ENCODE data around the gene CHI3L1.

The CHI3L1 gene

GRCh38 chr1:203217139-203217655 lies 30.7 kb upstream of the CHI3L1 start:
- Histone ChIP-seq H3K36me3 (ENCODE audit: control insufficient read depth, insufficient read depth, low read length) (no peaks in the 10 kb centered on the region), H3K27me3 (ENCODE audit: control insufficient read depth, insufficient read depth, low read length) (no peaks in the 10 kb centered on the region; the same call in 1 of the 2 replicates), H3K4me3 (ENCODE audit: low read depth, low read length) (no peak overlapping the region), H3K9ac (ENCODE audit: low read depth, low read length) (no peak overlapping the region), H3K4me1 (ENCODE audit: control insufficient read depth, insufficient read depth, low read length) (peaks cover 15% of the 10 kb centered on the region; the same call in 1 of the 2 replicates), H3K27ac (ENCODE audit: low read depth, low read length) (no peak overlapping the region), H3K9me3 (ENCODE audit: control insufficient read depth, insufficient read depth, low read length) (no peaks in the 10 kb centered on the region)

GRCh38 chr1:203216274-203217138 lies 30.0 kb upstream of the CHI3L1 start:
- H3K9me3 ChIP-seq (ENCODE audit: control insufficient read depth, insufficient read depth, low read length), result no peaks in the 10 kb centered on the region
- no peaks in the 10 kb centered on the region for H3K36me3 ChIP-seq (ENCODE audit: control insufficient read depth, insufficient read depth, low read length)
- peak overlapping the region; percentile 34; the same call in 1 of the 2 replicates for H3K4me3 ChIP-seq (ENCODE audit: low read depth, low read length)
- H3K27ac ChIP-seq (ENCODE audit: low read depth, low read length), result peak overlapping the region; percentile 8
- H3K9ac ChIP-seq (ENCODE audit: low read depth, low read length), result no peak overlapping the region
- H3K27me3 ChIP-seq (ENCODE audit: control insufficient read depth, insufficient read depth, low read length), result no peaks in the 10 kb centered on the region; the same call in 1 of the 2 replicates
- H3K4me1 ChIP-seq (ENCODE audit: control insufficient read depth, insufficient read depth, low read length), result peaks cover 15% of the 10 kb centered on the region; the same call in 1 of the 2 replicates

- Histone ChIP-seq H3K4me1 (ENCODE audit: control insufficient read depth, insufficient read depth, low read length) (peaks cover 15% of the 10 kb centered on the region; the same call in 1 of the 2 replicates), H3K36me3 (ENCODE audit: control insufficient read depth, insufficient read depth, low read length) (no peaks in the 10 kb centered on the region), H3K9me3 (ENCODE audit: control insufficient read depth, insufficient read depth, low read length) (no peaks in the 10 kb centered on the region), H3K9ac (ENCODE audit: low read depth, low read length) (no peak overlapping the region), H3K27ac (ENCODE audit: low read depth, low read length) (no peak overlapping the region), H3K27me3 (ENCODE audit: control insufficient read depth, insufficient read depth, low read length) (no peaks in the 10 kb centered on the region; the same call in 1 of the 2 replicates), H3K4me3 (ENCODE audit: low read depth, low read length) (no peak overlapping the region)
Observed at GRCh38 chr1:203215573-203215972, 29.1 kb upstream of the CHI3L1 start.

GRCh38 chr1:203214871-203215270 lies 28.4 kb upstream of the CHI3L1 start:
- Histone ChIP-seq H3K9me3 (ENCODE audit: control insufficient read depth, insufficient read depth, low read length) (no peaks in the 10 kb centered on the region), H3K4me3 (ENCODE audit: low read depth, low read length) (no peak overlapping the region), H3K4me1 (ENCODE audit: control insufficient read depth, insufficient read depth, low read length) (peaks cover 15% of the 10 kb centered on the region; the same call in 1 of the 2 replicates), H3K36me3 (ENCODE audit: control insufficient read depth, insufficient read depth, low read length) (no peaks in the 10 kb centered on the region), H3K27ac (ENCODE audit: low read depth, low read length) (no peak overlapping the region), H3K9ac (ENCODE audit: low read depth, low read length) (no peak overlapping the region), H3K27me3 (ENCODE audit: control insufficient read depth, insufficient read depth, low read length) (no peaks in the 10 kb centered on the region; the same call in 1 of the 2 replicates)

- H3K27me3 ChIP-seq (ENCODE audit: control insufficient read depth, insufficient read depth, low read length), result no peaks in the 10 kb centered on the region; the same call in 1 of the 2 replicates
- H3K9me3 ChIP-seq (ENCODE audit: control insufficient read depth, insufficient read depth, low read length), result no peaks in the 10 kb centered on the region
- H3K27ac ChIP-seq (ENCODE audit: low read depth, low read length), result no peak overlapping the region
- H3K9ac ChIP-seq (ENCODE audit: low read depth, low read length), result no peak overlapping the region
- H3K36me3 ChIP-seq (ENCODE audit: control insufficient read depth, insufficient read depth, low read length), result no peaks in the 10 kb centered on the region
- no peak overlapping the region for H3K4me3 ChIP-seq (ENCODE audit: low read depth, low read length)
- H3K4me1 ChIP-seq (ENCODE audit: control insufficient read depth, insufficient read depth, low read length), result peaks cover 15% of the 10 kb centered on the region; the same call in 1 of the 2 replicates
Observed at GRCh38 chr1:203213126-203213525, 26.6 kb upstream of the CHI3L1 start.

- Histone ChIP-seq H3K4me3 (ENCODE audit: low read depth, low read length) (no peak overlapping the region), H3K27me3 (ENCODE audit: control insufficient read depth, insufficient read depth, low read length) (no peaks in the 10 kb centered on the region), H3K9ac (ENCODE audit: low read depth, low read length) (no peak overlapping the region), H3K36me3 (ENCODE audit: control insufficient read depth, insufficient read depth, low read length) (no peaks in the 10 kb centered on the region), H3K27ac (ENCODE audit: low read depth, low read length) (no peak overlapping the region), H3K4me1 (ENCODE audit: control insufficient read depth, insufficient read depth, low read length) (peaks cover 11% of the 10 kb centered on the region; the same call in 1 of the 2 replicates), H3K9me3 (ENCODE audit: control insufficient read depth, insufficient read depth, low read length) (no peaks in the 10 kb centered on the region)
Observed at GRCh38 chr1:203211812-203212211, 25.3 kb upstream of the CHI3L1 start.

- Histone ChIP-seq H3K4me3 (ENCODE audit: low read depth, low read length) (no peak overlapping the region), H3K9me3 (ENCODE audit: control insufficient read depth, insufficient read depth, low read length) (no peaks in the 10 kb centered on the region), H3K27me3 (ENCODE audit: control insufficient read depth, insufficient read depth, low read length) (no peaks in the 10 kb centered on the region), H3K9ac (ENCODE audit: low read depth, low read length) (no peak overlapping the region), H3K36me3 (ENCODE audit: control insufficient read depth, insufficient read depth, low read length) (no peaks in the 10 kb centered on the region), H3K4me1 (ENCODE audit: control insufficient read depth, insufficient read depth, low read length) (peaks cover 3% of the 10 kb centered on the region; the same call in 1 of the 2 replicates), H3K27ac (ENCODE audit: low read depth, low read length) (no peak overlapping the region)
Observed at GRCh38 chr1:203210988-203211387, 24.5 kb upstream of the CHI3L1 start.

- H3K9ac ChIP-seq (ENCODE audit: low read depth, low read length), result no peak overlapping the region
- no peaks in the 10 kb centered on the region for H3K9me3 ChIP-seq (ENCODE audit: control insufficient read depth, insufficient read depth, low read length)
- no peak overlapping the region for H3K27ac ChIP-seq (ENCODE audit: low read depth, low read length)
- no peak overlapping the region for H3K4me3 ChIP-seq (ENCODE audit: low read depth, low read length)
- no peaks in the 10 kb centered on the region for H3K4me1 ChIP-seq (ENCODE audit: control insufficient read depth, insufficient read depth, low read length)
- H3K36me3 ChIP-seq (ENCODE audit: control insufficient read depth, insufficient read depth, low read length), result no peaks in the 10 kb centered on the region
- H3K27me3 ChIP-seq (ENCODE audit: control insufficient read depth, insufficient read depth, low read length), result no peaks in the 10 kb centered on the region
Observed at GRCh38 chr1:203210350-203210749, 23.8 kb upstream of the CHI3L1 start.

GRCh38 chr1:203208181-203208580 lies 21.7 kb upstream of the CHI3L1 start:
- H3K27ac ChIP-seq (ENCODE audit: low read depth, low read length), result no peak overlapping the region
- H3K4me1 ChIP-seq (ENCODE audit: control insufficient read depth, insufficient read depth, low read length), result no peaks in the 10 kb centered on the region
- H3K27me3 ChIP-seq (ENCODE audit: control insufficient read depth, insufficient read depth, low read length), result no peaks in the 10 kb centered on the region
- no peak overlapping the region for H3K9ac ChIP-seq (ENCODE audit: low read depth, low read length)
- no peaks in the 10 kb centered on the region for H3K36me3 ChIP-seq (ENCODE audit: control insufficient read depth, insufficient read depth, low read length)
- H3K9me3 ChIP-seq (ENCODE audit: control insufficient read depth, insufficient read depth, low read length), result no peaks in the 10 kb centered on the region
- no peak overlapping the region for H3K4me3 ChIP-seq (ENCODE audit: low read depth, low read length)

GRCh38 chr1:203207751-203208150 lies 21.2 kb upstream of the CHI3L1 start:
- no peaks in the 10 kb centered on the region for H3K9me3 ChIP-seq (ENCODE audit: control insufficient read depth, insufficient read depth, low read length)
- no peaks in the 10 kb centered on the region for H3K27me3 ChIP-seq (ENCODE audit: control insufficient read depth, insufficient read depth, low read length)
- H3K9ac ChIP-seq (ENCODE audit: low read depth, low read length), result no peak overlapping the region
- no peaks in the 10 kb centered on the region for H3K4me1 ChIP-seq (ENCODE audit: control insufficient read depth, insufficient read depth, low read length)
- no peaks in the 10 kb centered on the region for H3K36me3 ChIP-seq (ENCODE audit: control insufficient read depth, insufficient read depth, low read length)
- H3K27ac ChIP-seq (ENCODE audit: low read depth, low read length), result no peak overlapping the region
- H3K4me3 ChIP-seq (ENCODE audit: low read depth, low read length), result no peak overlapping the region

GRCh38 chr1:203206129-203206687 lies 19.7 kb upstream of the CHI3L1 start:
- H3K9ac ChIP-seq (ENCODE audit: low read depth, low read length), result no peak overlapping the region
- no peaks in the 10 kb centered on the region for H3K4me1 ChIP-seq (ENCODE audit: control insufficient read depth, insufficient read depth, low read length)
- no peaks in the 10 kb centered on the region for H3K36me3 ChIP-seq (ENCODE audit: control insufficient read depth, insufficient read depth, low read length)
- H3K9me3 ChIP-seq (ENCODE audit: control insufficient read depth, insufficient read depth, low read length), result no peaks in the 10 kb centered on the region
- H3K27ac ChIP-seq (ENCODE audit: low read depth, low read length), result no peak overlapping the region
- no peaks in the 10 kb centered on the region for H3K27me3 ChIP-seq (ENCODE audit: control insufficient read depth, insufficient read depth, low read length)
- H3K4me3 ChIP-seq (ENCODE audit: low read depth, low read length), result no peak overlapping the region

Data from HUES48 (cell line).